ENCODE results near the gene IGLL5. TPM values are rescaled to one million over a fixed set of nuclear protein-coding genes. Genes with fewer than 3 reads are reported as not detected.
A peak's percentile ranks its signal among the peaks of the same experiment; 100 is the strongest.

The IGLL5 gene
- total and polyA plus RNA-seq, 11 donors, result 0.23 to 2.6 (median 0.78) TPM; not detected in 4

DNA sequence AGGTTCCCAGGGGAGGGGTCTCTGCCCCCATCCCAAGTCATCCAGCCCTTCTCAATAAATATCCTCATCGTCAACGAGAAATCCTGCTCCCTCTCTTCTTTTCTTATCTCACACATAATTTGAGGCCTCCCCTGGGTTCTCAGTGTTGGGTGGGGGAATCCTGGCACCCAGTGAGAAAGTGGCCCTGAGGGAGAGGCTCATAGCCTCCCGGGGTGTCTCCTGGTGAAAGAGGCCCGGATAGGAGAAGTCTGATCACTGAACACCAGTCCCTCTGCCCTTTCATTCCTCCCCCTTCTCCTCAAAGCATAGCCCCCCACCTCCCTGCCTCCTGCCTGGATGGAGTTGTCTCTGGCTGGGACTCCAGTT lies 35.3 kb downstream of the IGLL5 start:
- Histone ChIP-seq H3K36me3 (no peaks in the 10 kb centered on the region), H3K4me3 (no peak overlapping the region), H3K4me1 (peaks cover 0 to under 1% (median 0%) of the 10 kb centered on the region in 12 donors), H3K27me3 (peaks cover 0 to 8% (median 0%) of the 10 kb centered on the region in 9 donors), H3K9me3 (no peaks in the 10 kb centered on the region), H3K27ac (no peak overlapping the region)
- DNase-seq (peak in 1 of 5 donors; percentile 14), ATAC-seq (no peak)
- 78 to 81% (median 79%) methylated on average over 4 of the region's 4 CpGs for WGBS, 4 donors
- intact Hi-C loops (cut with DNase I), result no loop called here
- TF ChIP-seq, protein P1, sequence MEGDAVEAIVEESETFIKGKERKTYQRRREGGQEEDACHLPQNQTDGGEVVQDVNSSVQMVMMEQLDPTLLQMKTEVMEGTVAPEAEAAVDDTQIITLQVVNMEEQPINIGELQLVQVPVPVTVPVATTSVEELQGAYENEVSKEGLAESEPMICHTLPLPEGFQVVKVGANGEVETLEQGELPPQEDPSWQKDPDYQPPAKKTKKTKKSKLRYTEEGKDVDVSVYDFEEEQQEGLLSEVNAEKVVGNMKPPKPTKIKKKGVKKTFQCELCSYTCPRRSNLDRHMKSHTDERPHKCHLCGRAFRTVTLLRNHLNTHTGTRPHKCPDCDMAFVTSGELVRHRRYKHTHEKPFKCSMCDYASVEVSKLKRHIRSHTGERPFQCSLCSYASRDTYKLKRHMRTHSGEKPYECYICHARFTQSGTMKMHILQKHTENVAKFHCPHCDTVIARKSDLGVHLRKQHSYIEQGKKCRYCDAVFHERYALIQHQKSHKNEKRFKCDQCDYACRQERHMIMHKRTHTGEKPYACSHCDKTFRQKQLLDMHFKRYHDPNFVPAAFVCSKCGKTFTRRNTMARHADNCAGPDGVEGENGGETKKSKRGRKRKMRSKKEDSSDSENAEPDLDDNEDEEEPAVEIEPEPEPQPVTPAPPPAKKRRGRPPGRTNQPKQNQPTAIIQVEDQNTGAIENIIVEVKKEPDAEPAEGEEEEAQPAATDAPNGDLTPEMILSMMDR (IDR thresholded peaks at IDR 0.05), result no peak
- TF ChIP-seq POLR2A (IDR thresholded peaks at IDR 0.05), result no peak

DNA sequence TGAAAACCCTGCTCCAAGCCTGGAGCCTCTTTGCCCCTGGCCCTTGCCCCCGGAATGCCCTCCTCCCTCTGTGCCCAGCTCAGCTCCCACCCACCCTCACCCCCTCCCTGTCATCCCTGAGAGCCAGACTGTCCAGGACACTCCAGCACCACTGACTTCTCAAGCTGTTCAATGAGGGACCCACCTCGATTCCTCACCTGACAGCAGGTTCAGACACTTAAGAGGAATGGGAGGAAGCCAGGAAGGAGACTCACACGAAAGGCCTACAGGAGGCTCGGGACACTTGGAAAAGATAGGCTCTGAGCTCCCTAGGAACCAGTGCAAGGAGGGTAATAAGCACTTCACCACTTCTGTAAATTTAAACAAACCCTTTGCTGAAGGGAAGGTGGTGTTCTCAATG lies 35.8 kb downstream of the IGLL5 start:
- no peak overlapping the region for H3K4me3 ChIP-seq
- peaks cover 0 to 11% (median 0%) of the 10 kb centered on the region in 9 donors for H3K27me3 ChIP-seq
- TF ChIP-seq, protein P1 (IDR thresholded peaks at IDR 0.05), result no peak
- no peak for TF ChIP-seq POLR2A (IDR thresholded peaks at IDR 0.05)
- H3K9me3 ChIP-seq, result no peaks in the 10 kb centered on the region
- H3K36me3 ChIP-seq, result no peaks in the 10 kb centered on the region
- peaks cover 0 to 5% (median 0%) of the 10 kb centered on the region in 12 donors for H3K4me1 ChIP-seq
- WGBS, 4 donors, result 92 to 96% (median 95%) methylated on average over 4 of the region's 4 CpGs
- ATAC-seq, result no peak
- intact Hi-C loops (cut with DNase I), result no loop called here
- DNase-seq, result peak in 1 of 5 donors; percentile 24
- H3K27ac ChIP-seq, result no peak overlapping the region

DNA sequence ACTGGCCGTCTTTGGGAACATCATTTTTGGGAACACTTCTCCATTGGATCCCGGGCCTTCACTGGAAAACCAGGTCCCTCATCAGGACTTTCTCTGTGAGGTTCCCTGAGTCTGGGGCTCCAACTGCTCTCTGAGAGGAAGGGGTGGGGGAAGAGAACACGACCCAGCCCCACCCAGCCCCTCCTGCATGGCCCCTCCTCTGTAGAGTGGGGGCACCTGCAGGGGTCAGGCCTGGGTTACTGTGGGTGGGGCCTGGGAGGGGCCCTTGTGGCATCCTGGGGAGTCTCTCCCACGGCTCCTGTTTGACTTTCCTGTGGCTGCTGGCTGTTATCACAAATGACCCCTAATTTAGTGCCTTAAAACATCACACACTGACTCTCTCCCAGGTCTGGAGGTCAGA lies 36.3 kb downstream of the IGLL5 start:
- 50 to 71% (median 65%) methylated on average over 3 to 4 of the region's 4 CpGs for WGBS, 4 donors
- no peak for ATAC-seq
- H3K4me3 ChIP-seq, result no peak overlapping the region
- no peak overlapping the region for H3K27ac ChIP-seq
- peak in 1 of 5 donors; percentile 25 for DNase-seq
- TF ChIP-seq, protein P1 (IDR thresholded peaks at IDR 0.05), result no peak
- TF ChIP-seq POLR2A (IDR thresholded peaks at IDR 0.05), result no peak
- no peaks in the 10 kb centered on the region for H3K9me3 ChIP-seq
- peaks cover 0 to 11% (median 0%) of the 10 kb centered on the region in 12 donors for H3K4me1 ChIP-seq
- H3K27me3 ChIP-seq, result peaks cover 0 to 11% (median 0%) of the 10 kb centered on the region in 9 donors
- no peaks in the 10 kb centered on the region for H3K36me3 ChIP-seq
- intact Hi-C loops (cut with DNase I), result no loop called here

DNA sequence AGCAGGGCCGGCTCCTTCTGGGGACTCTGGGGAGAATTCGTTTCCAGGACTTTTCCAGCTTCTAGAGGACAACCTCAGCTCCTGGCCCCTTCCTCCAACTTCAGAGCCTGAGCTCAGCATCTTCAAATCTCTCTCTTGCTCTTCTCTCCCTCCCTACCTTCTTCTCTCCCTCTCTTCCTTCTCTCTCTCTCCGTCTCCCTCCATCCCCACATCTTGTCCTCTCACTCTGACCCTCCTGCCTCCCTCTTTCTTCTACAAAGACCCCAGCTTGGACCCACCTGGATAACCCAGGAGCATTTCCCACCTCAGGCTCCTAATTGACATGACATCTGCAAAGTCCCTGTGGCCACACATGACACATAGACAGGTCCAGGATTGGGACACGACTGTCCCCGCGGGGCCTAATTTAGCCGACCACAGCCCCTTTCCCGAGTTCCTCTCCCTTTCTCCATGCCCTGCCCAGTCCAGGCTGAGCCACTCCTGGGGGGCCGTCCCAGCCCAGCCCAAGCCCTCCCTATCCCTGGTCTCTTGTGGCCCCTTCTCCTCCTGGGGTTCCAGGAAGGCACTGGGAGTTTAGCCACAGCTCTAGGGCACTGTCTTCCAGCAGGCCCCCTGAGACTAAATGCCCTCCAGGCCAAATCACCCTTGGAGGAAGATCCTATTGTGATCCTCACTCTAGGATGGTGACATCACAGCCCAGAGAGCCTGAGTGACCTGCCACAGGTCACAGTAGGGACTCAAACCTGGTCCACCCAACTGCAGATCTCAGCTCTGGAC lies 36.9 kb downstream of the IGLL5 start:
- TF ChIP-seq, protein P1 (IDR thresholded peaks at IDR 0.05), result no peak
- TF ChIP-seq POLR2A (IDR thresholded peaks at IDR 0.05), result no peak
- DNase-seq (peak in 1 of 5 donors; percentile 17), ATAC-seq (no peak)
- Histone ChIP-seq H3K4me1 (peaks cover 0 to 17% (median 0%) of the 10 kb centered on the region in 12 donors), H3K36me3 (no peaks in the 10 kb centered on the region), H3K27ac (no peak overlapping the region), H3K4me3 (no peak overlapping the region), H3K9me3 (no peaks in the 10 kb centered on the region), H3K27me3 (peaks cover 0 to 11% (median 0%) of the 10 kb centered on the region in 9 donors)
- WGBS, 4 donors, result 76 to 88% (median 87%) methylated on average over 9 of the region's 9 CpGs
- intact Hi-C loops (cut with DNase I), result no loop called here

Measured in heart left ventricle (tissue), 16 donors.